Measurements from ENCODE around the gene KCP.

The KCP gene

GRCh38 chr7:128938544-128939074 lies 28.1 kb upstream of the KCP start:
- peak in 2 of 14 donors; percentile 20 to 39 for DNase-seq

- peak in 5 of 14 donors; percentile 8 to 44 (median 12) for DNase-seq
Observed at GRCh38 chr7:128937647-128938543, 27.4 kb upstream of the KCP start, which contains the start of gene IRF5. IRF5 (plus strand) TSS chr7:128937927; CDS start chr7:128942082, 4,155 bp downstream.

- no peak for DNase-seq
Observed at GRCh38 chr7:128937271-128937646, 26.8 kb upstream of the KCP start.

GRCh38 chr7:128936798-128937197 lies 26.3 kb upstream of the KCP start:
- DNase-seq, result no peak

GRCh38 chr7:128935342-128935730 lies 24.8 kb upstream of the KCP start:
- no peak for DNase-seq

GRCh38 chr7:128934361-128935341 lies 24.1 kb upstream of the KCP start:
- DNase-seq, result peak in 5 of 14 donors; percentile 20 to 43 (median 33)

GRCh38 chr7:128933180-128933891 lies 22.8 kb upstream of the KCP start:
- DNase-seq, result peak in 6 of 14 donors; percentile 21 to 62 (median 40)

GRCh38 chr7:128932862-128933179 lies 22.3 kb upstream of the KCP start:
- no peak for DNase-seq

- no peak for DNase-seq
Observed at GRCh38 chr7:128931965-128932861, 21.7 kb upstream of the KCP start.

GRCh38 chr7:128931190-128931798 lies 20.8 kb upstream of the KCP start:
- DNase-seq, result no peak

GRCh38 chr7:128928882-128929788 lies 18.6 kb upstream of the KCP start:
- no peak for DNase-seq

- no peak for DNase-seq
Observed at GRCh38 chr7:128928159-128928813, 17.8 kb upstream of the KCP start.

GRCh38 chr7:128924707-128925588 lies 14.4 kb upstream of the KCP start:
- no peak for DNase-seq

GRCh38 chr7:128923411-128923800 lies 12.9 kb upstream of the KCP start:
- DNase-seq, result no peak

GRCh38 chr7:128922496-128923410 lies 12.2 kb upstream of the KCP start:
- DNase-seq, result no peak

GRCh38 chr7:128921866-128922440 lies 11.4 kb upstream of the KCP start:
- DNase-seq, result no peak

Measured in C1 segment of cervical spinal cord (tissue), 14 donors.